HEK293 (cell line): ENCODE data around the gene TRAM2.

Experiments used
- BCL11A ChIP-seq: fragments of 450-650 bp; formaldehyde crosslinking; IDR thresholded peaks from 2 replicates; pipeline ENCODE4 v1.5.1; 2016; ENCODE audit warnings: low read depth, missing biosample characterization, missing genetic modification characterization
- KLF10 ChIP-seq: fragments of 450-650 bp; IDR thresholded peaks from 2 replicates; pipeline ENCODE4 v1.5.1; 2018; ENCODE audit warnings: missing biosample characterization, mild to moderate bottlenecking, missing genetic modification characterization
- SP2 ChIP-seq: fragments of 450-650 bp; formaldehyde crosslinking; IDR thresholded peaks from 2 replicates; pipeline ENCODE4 v1.5.1; 2016; ENCODE audit warnings: missing biosample characterization, missing genetic modification characterization
- YY1 ChIP-seq: fragments of 450-650 bp; formaldehyde crosslinking; IDR thresholded peaks from 2 replicates; pipeline ENCODE4 v1.5.1; 2018; ENCODE audit warnings: missing biosample characterization, missing genetic modification characterization
- ZBTB21 ChIP-seq: fragments of 450-650 bp; formaldehyde crosslinking; IDR thresholded peaks from 2 replicates; pipeline ENCODE4 v1.5.1; 2017; ENCODE audit warnings: missing biosample characterization, missing genetic modification characterization
- ZBTB7A ChIP-seq: fragments of 450-650 bp; formaldehyde crosslinking; IDR thresholded peaks from 2 replicates; pipeline ENCODE4 v1.5.1; 2016; ENCODE audit warnings: low read depth, missing biosample characterization, missing genetic modification characterization
- ZNF24 ChIP-seq: fragments of 450-650 bp; formaldehyde crosslinking; IDR thresholded peaks from 2 replicates; pipeline ENCODE4 v1.5.1; 2016; ENCODE audit warnings: missing biosample characterization, missing genetic modification characterization
- ZNF274 ChIP-seq, 2 experiments: fragments of 200-500 bp in 1 of 2; fragments of 450-650 bp in 1 of 2; sonication (Bioruptor generic) in 1 of 2; formaldehyde crosslinking in 1 of 2; IDR thresholded peaks; 2 replicates each; pipeline versions ENCODE4 v1.5.1 to v1.6.1; 2014 to 2016; ENCODE audit warnings: borderline replicate concordance in 1 of 2, inconsistent platforms in 1 of 2, low read length in 1 of 2, missing biosample characterization in 1 of 2, missing genetic modification characterization in 1 of 2
- ZNF530 ChIP-seq: fragments of 450-650 bp; formaldehyde crosslinking; IDR thresholded peaks from 2 replicates; pipeline ENCODE4 v1.5.1; 2016; ENCODE audit warnings: low read depth, missing biosample characterization, missing genetic modification characterization
- ZNF707 ChIP-seq: fragments of 450-650 bp; formaldehyde crosslinking; IDR thresholded peaks from 2 replicates; pipeline ENCODE4 v1.5.1; 2016; ENCODE audit warnings: missing biosample characterization, missing genetic modification characterization
- TF ChIP-seq, protein P1 (sequence below): fragments of 450-650 bp; formaldehyde crosslinking; IDR thresholded peaks from 2 replicates; pipeline ENCODE4 v1.5.1; 2016; ENCODE audit warnings: missing biosample characterization, missing genetic modification characterization
- TF ChIP-seq, protein P2 (sequence below): fragments of 450-650 bp; formaldehyde crosslinking; IDR thresholded peaks from 2 replicates; pipeline ENCODE4 v1.5.1; 2016; ENCODE audit warnings: missing biosample characterization, missing genetic modification characterization

- TF ChIP-seq, protein P1, sequence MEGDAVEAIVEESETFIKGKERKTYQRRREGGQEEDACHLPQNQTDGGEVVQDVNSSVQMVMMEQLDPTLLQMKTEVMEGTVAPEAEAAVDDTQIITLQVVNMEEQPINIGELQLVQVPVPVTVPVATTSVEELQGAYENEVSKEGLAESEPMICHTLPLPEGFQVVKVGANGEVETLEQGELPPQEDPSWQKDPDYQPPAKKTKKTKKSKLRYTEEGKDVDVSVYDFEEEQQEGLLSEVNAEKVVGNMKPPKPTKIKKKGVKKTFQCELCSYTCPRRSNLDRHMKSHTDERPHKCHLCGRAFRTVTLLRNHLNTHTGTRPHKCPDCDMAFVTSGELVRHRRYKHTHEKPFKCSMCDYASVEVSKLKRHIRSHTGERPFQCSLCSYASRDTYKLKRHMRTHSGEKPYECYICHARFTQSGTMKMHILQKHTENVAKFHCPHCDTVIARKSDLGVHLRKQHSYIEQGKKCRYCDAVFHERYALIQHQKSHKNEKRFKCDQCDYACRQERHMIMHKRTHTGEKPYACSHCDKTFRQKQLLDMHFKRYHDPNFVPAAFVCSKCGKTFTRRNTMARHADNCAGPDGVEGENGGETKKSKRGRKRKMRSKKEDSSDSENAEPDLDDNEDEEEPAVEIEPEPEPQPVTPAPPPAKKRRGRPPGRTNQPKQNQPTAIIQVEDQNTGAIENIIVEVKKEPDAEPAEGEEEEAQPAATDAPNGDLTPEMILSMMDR (tag by site-specific recombination): no peak
- TF ChIP-seq, protein P2, sequence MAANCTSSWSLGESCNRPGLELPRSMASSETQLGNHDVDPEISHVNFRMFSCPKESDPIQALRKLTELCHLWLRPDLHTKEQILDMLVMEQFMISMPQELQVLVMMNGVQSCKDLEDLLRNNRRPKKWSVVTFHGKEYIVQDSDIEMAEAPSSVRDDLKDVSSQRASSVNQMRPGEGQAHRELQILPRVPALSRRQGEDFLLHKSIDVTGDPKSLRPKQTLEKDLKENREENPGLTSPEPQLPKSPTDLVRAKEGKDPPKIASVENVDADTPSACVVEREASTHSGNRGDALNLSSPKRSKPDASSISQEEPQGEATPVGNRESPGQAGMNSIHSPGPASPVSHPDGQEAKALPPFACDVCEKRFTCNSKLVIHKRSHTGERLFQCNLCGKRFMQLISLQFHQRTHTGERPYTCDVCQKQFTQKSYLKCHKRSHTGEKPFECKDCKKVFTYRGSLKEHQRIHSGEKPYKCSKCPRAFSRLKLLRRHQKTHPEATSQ (tag by site-specific recombination): no peak
- no peak for TF ChIP-seq ZNF274 (IDR thresholded peaks at IDR 0.05; ENCODE audit: low read length)
- no peak for TF ChIP-seq ZNF274 (tag by site-specific recombination; IDR thresholded peaks at IDR 0.05; ENCODE audit: borderline replicate concordance)
- no peak for TF ChIP-seq SP2 (tag by site-specific recombination)
- TF ChIP-seq BCL11A (tag by site-specific recombination): no peak
- TF ChIP-seq ZBTB7A (tag by site-specific recombination): no peak
- TF ChIP-seq ZNF530 (tag by site-specific recombination): no peak
- no peak for TF ChIP-seq KLF10 (tag by site-specific recombination)
- no peak for TF ChIP-seq YY1 (tag by site-specific recombination)
- no peak for TF ChIP-seq ZNF24 (tag by site-specific recombination)
- TF ChIP-seq ZNF707 (tag by site-specific recombination): no peak
- TF ChIP-seq ZBTB21 (tag by site-specific recombination): no peak
Observed at GRCh38 chr6:52514514-52514913, 62.3 kb downstream of the TRAM2 start.
